Testis (tissue), 2 donors: ENCODE data around the gene USP48.

Experiments used
- POLR2A ChIP-seq: fragments of 450-650 bp; IDR thresholded peaks from one replicate; pipeline ENCODE4 v1.6.1; 2017; ENCODE audit warnings: antibody characterized with exemption, mild to moderate bottlenecking, moderate library complexity
- TF ChIP-seq, protein P1 (sequence below), 3 experiments: fragments of 450-650 bp in 2 of 3; fragments of 200-600 bp in 1 of 3; sonication (generic) in 1 of 3; IDR thresholded peaks; one replicate each; pipeline ENCODE4 v1.5.1; 2016 to 2019; ENCODE audit warnings: antibody characterized with exemption in 3 of 3, mild to moderate bottlenecking in 2 of 3, moderate library complexity in 1 of 3

DNA sequence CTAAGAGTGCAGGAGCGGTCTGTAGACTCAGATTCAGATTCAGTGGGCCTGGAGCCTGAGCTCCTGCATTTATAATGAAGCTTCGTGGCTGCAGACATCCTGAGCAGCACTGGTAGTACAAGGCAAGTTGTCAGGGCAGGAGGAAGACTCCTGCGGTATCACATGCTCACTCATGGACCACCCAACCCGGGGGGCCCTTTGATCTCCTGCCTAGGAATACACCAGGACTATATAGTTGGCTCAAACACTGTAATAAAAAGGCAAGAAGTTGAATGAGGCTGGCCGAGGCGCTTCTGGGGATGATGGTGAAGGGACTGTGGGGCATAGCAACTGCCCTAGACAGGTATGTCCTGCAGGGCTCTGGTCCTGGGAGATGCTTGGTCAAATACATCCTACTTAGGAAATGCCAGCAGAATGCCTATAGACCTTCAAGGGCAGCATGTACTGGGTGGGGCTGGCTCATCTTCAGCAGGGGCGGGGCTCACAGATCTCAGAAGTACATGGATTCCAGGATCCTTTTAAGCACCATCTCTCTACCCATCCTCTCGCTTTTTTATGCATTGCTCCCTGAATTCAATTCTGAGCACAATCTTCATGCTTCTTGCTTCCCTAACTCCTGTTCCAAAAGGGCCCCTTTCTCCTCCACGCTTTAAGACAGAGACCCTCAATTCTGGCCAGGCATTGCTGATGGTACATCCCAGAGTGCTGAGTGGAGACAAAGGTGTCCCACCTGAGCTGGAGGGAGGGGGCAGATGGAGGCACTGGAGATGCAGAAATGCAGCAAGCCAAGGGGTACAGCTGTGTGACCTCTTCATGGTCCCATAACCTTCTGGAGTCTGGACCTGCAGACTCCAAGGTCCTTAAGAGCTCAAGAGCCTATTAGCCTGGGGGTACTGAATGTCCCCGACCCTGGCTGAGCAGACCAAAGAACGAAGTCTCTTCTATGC lies 111.7 kb downstream of the USP48 start:
- TF ChIP-seq POLR2A = no peak
- TF ChIP-seq, protein P1, sequence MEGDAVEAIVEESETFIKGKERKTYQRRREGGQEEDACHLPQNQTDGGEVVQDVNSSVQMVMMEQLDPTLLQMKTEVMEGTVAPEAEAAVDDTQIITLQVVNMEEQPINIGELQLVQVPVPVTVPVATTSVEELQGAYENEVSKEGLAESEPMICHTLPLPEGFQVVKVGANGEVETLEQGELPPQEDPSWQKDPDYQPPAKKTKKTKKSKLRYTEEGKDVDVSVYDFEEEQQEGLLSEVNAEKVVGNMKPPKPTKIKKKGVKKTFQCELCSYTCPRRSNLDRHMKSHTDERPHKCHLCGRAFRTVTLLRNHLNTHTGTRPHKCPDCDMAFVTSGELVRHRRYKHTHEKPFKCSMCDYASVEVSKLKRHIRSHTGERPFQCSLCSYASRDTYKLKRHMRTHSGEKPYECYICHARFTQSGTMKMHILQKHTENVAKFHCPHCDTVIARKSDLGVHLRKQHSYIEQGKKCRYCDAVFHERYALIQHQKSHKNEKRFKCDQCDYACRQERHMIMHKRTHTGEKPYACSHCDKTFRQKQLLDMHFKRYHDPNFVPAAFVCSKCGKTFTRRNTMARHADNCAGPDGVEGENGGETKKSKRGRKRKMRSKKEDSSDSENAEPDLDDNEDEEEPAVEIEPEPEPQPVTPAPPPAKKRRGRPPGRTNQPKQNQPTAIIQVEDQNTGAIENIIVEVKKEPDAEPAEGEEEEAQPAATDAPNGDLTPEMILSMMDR (IDR thresholded peaks at IDR 0.05) = no peak
